ENCODE results near the gene RPS5.
"Not testable (repeated sequence)": the region's sequence is repeated elsewhere in the genome, so short reads cannot be mapped to it uniquely, and the experiment has no call there.

Gene RPS5

DNA sequence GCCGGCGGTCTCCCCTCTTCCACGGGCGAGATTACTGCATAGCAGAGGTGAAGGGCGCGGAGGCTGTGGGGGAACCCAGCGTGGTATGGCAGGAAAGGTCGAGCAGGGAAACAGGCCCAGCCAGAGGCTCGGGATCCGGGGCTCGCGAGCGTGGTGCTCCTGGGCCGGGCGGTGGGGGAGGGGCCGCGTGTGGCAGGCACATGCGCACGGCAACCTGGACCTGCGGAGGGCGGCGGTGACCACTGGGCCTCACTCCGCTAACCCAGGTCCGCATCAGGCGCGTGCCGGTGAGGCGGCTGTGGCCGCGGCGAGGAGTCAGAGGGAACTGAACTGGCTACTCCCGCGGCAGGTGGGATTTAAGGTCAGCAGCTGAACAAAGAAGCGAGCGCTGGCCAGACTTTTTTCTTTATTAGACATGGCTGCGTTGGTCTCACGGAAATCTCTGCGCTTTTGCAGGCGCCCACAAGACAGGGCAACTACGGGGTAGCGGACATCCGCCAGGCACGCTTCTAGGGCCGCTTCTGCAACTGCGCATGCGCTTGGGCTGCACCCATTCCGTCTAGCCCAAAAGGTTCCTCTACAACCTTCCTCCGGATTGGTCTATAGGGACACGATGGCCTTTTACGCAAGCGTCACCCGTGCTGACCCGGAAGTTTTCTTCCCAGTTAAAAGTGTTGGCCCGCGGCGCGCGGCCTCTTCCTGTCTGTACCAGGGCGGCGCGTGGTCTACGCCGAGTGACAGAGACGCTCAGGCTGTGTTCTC, at the start of gene RPS5:
RPS5 (plus strand) TSS at position 694 of the 762 bp plus-strand sequence. CDS start 869 bp downstream, outside the sequence.
- Histone ChIP-seq H3K9ac (ENCODE audit: low read depth in 1 of 2, low read length in 2 of 2) (peak within 1 kb of the TSS; percentile 71 to 95), H3K27me3 (ENCODE audit: control insufficient read depth in 1 of 2, insufficient read depth in 2 of 2, low read length in 2 of 2) (no peaks in the 10 kb centered on the region), H3K4me3 (ENCODE audit: low read depth in 1 of 2, low read length in 2 of 2) (peak within 1 kb of the TSS; percentile 90 to 96), H3K4me1 (ENCODE audit: control insufficient read depth in 1 of 2, insufficient read depth in 2 of 2, low read length in 2 of 2) (peaks cover 27 to 39% of the 10 kb centered on the region in 2 donors), H3K27ac (ENCODE audit: low read depth, low read length) (peak within 1 kb of the TSS; percentile 98), H3K9me3 (ENCODE audit: control insufficient read depth in 1 of 2, low read length in 2 of 2) (no peaks in the 10 kb centered on the region), H3K36me3 (ENCODE audit: control insufficient read depth in 1 of 2, insufficient read depth in 2 of 2, low read length in 2 of 2) (peaks cover 5 to 22% of the 10 kb centered on the region in 2 donors)

DNA sequence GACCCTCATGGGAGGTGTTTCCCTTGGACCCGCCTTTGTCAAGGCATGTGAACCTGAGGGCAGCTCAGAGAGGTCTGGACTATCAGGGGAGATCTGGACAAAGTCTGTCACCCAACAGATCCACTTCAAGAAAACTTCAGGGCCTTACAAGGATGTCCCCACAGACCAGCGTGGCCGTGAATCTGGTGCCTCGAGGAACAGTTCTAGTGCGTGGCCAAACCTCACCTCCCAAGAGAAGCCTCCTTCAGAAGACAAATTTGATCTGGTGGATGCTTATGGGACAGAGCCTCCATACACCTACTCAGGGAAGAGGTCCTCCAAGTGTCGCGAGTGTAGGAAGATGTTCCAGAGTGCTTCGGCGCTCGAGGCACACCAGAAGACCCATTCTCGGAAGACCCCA, 48.7 kb upstream of the RPS5 start:
- no peak overlapping the region for H3K4me3 ChIP-seq (ENCODE audit: low read depth in 1 of 2, low read length in 2 of 2)
- no peaks in the 10 kb centered on the region for H3K4me1 ChIP-seq (ENCODE audit: control insufficient read depth in 1 of 2, insufficient read depth in 2 of 2, low read length in 2 of 2)
- H3K27ac ChIP-seq (ENCODE audit: low read depth, low read length) = no peak overlapping the region
- H3K9me3 ChIP-seq (ENCODE audit: control insufficient read depth in 1 of 2, low read length in 2 of 2) = peaks cover 0 to 6% of the 10 kb centered on the region in 2 donors
- peaks cover 8 to 50% of the 10 kb centered on the region in 2 donors for H3K36me3 ChIP-seq (ENCODE audit: control insufficient read depth in 1 of 2, insufficient read depth in 2 of 2, low read length in 2 of 2)
- H3K9ac ChIP-seq (ENCODE audit: low read depth in 1 of 2, low read length in 2 of 2) = no peak overlapping the region
- no peaks in the 10 kb centered on the region for H3K27me3 ChIP-seq (ENCODE audit: control insufficient read depth in 1 of 2, insufficient read depth in 2 of 2, low read length in 2 of 2)

- no peak overlapping the region for H3K4me3 ChIP-seq (ENCODE audit: low read depth in 1 of 2, low read length in 2 of 2)
- H3K9ac ChIP-seq (ENCODE audit: low read depth in 1 of 2, low read length in 2 of 2) = no peak overlapping the region
- H3K4me1 ChIP-seq (ENCODE audit: control insufficient read depth in 1 of 2, insufficient read depth in 2 of 2, low read length in 2 of 2) = no peaks in the 10 kb centered on the region
- H3K9me3 ChIP-seq (ENCODE audit: control insufficient read depth in 1 of 2, low read length in 2 of 2) = peaks cover 0 to 6% of the 10 kb centered on the region in 2 donors
- H3K36me3 ChIP-seq (ENCODE audit: control insufficient read depth in 1 of 2, insufficient read depth in 2 of 2, low read length in 2 of 2) = peaks cover 8 to 50% of the 10 kb centered on the region in 2 donors
- H3K27me3 ChIP-seq (ENCODE audit: control insufficient read depth in 1 of 2, insufficient read depth in 2 of 2, low read length in 2 of 2) = no peaks in the 10 kb centered on the region
- no peak overlapping the region for H3K27ac ChIP-seq (ENCODE audit: low read depth, low read length)
Measured at GRCh38 chr19:58338825-58339558, 48.1 kb upstream of the RPS5 start.

DNA sequence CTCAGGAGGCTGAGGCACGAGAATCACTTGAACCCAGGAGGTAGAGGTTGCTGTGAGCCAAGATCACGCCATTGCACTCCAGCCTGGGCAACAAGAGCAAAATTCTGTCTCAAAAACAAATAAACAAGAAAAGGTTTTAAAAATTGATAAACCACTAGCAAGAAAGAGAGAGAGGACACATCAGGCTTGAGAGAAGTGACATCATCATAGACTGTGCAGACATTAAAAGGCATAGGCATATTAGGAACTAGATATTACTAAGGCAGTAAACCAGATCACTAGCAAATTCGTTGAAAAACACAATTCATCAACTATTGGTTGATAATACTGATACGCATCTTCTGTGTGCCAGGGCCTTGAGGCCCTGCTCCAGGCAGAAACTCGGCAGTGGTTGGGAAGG, 41.5 kb upstream of the RPS5 start:
- Histone ChIP-seq H3K27ac (ENCODE audit: low read depth, low read length) (no peak overlapping the region), H3K9me3 (ENCODE audit: control insufficient read depth in 1 of 2, low read length in 2 of 2) (no peaks in the 10 kb centered on the region), H3K4me1 (ENCODE audit: control insufficient read depth in 1 of 2, insufficient read depth in 2 of 2, low read length in 2 of 2) (no peaks in the 10 kb centered on the region), H3K36me3 (ENCODE audit: control insufficient read depth in 1 of 2, insufficient read depth in 2 of 2, low read length in 2 of 2) (peaks cover 0 to 13% of the 10 kb centered on the region in 2 donors), H3K27me3 (ENCODE audit: control insufficient read depth in 1 of 2, insufficient read depth in 2 of 2, low read length in 2 of 2) (peaks cover 0 to 3% of the 10 kb centered on the region in 2 donors), H3K4me3 (ENCODE audit: low read depth in 1 of 2, low read length in 2 of 2) (no peak overlapping the region), H3K9ac (ENCODE audit: low read depth in 1 of 2, low read length in 2 of 2) (no peak overlapping the region)

- Histone ChIP-seq H3K4me1 (ENCODE audit: control insufficient read depth in 1 of 2, insufficient read depth in 2 of 2, low read length in 2 of 2) (no peaks in the 10 kb centered on the region), H3K4me3 (ENCODE audit: low read depth in 1 of 2, low read length in 2 of 2) (peak overlapping the region; percentile 73), H3K36me3 (ENCODE audit: control insufficient read depth in 1 of 2, insufficient read depth in 2 of 2, low read length in 2 of 2) (no peaks in the 10 kb centered on the region), H3K9ac (ENCODE audit: low read depth in 1 of 2, low read length in 2 of 2) (peak overlapping the region; percentile 43 to 57), H3K9me3 (ENCODE audit: control insufficient read depth in 1 of 2, low read length in 2 of 2) (no peaks in the 10 kb centered on the region), H3K27me3 (ENCODE audit: control insufficient read depth in 1 of 2, insufficient read depth in 2 of 2, low read length in 2 of 2) (peaks cover 0 to 3% of the 10 kb centered on the region in 2 donors), H3K27ac (ENCODE audit: low read depth, low read length) (peak overlapping the region; percentile 50)
Measured at GRCh38 chr19:58346961-58347929, 39.8 kb upstream of the RPS5 start.

DNA sequence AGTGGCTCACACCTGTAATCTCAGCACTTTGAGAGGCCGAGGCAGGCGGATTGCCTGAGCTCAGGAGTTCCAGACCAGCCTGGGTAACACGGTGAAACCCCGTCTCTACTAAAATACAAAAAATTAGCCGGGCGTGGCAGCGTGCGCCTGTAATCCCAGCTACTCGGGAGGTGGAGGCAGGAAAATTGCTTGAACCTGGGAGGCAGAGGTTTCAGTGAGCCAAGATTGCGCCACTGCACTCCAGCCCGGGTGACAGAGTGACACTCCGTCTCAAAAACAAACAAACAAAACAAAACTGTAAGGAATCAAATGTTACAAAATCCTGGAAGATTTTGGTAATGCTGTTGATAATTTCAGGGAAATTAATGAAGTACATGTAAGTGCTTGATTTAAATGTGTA, 39.0 kb upstream of the RPS5 start:
- not testable (repeated sequence) for H3K4me1 ChIP-seq (ENCODE audit: control insufficient read depth in 1 of 2, insufficient read depth in 2 of 2, low read length in 2 of 2); H3K27ac ChIP-seq (ENCODE audit: low read depth, low read length); H3K27me3 ChIP-seq (ENCODE audit: control insufficient read depth in 1 of 2, insufficient read depth in 2 of 2, low read length in 2 of 2); H3K36me3 ChIP-seq (ENCODE audit: control insufficient read depth in 1 of 2, insufficient read depth in 2 of 2, low read length in 2 of 2); H3K9me3 ChIP-seq (ENCODE audit: control insufficient read depth in 1 of 2, low read length in 2 of 2)
- H3K9ac ChIP-seq (ENCODE audit: low read depth in 1 of 2, low read length in 2 of 2) = peak overlapping the region; percentile 43 to 47
- H3K4me3 ChIP-seq (ENCODE audit: low read depth in 1 of 2, low read length in 2 of 2) = peak overlapping the region; percentile 71 to 73

- no peaks in the 10 kb centered on the region for H3K9me3 ChIP-seq (ENCODE audit: control insufficient read depth in 1 of 2, low read length in 2 of 2)
- no peak overlapping the region for H3K27ac ChIP-seq (ENCODE audit: low read depth, low read length)
Measured at GRCh38 chr19:58349590-58349989, 37.5 kb upstream of the RPS5 start.

GRCh38 chr19:58350001-58350861, 36.8 kb upstream of the RPS5 start:
- no peaks in the 10 kb centered on the region for H3K36me3 ChIP-seq (ENCODE audit: control insufficient read depth in 1 of 2, insufficient read depth in 2 of 2, low read length in 2 of 2)
- H3K4me3 ChIP-seq (ENCODE audit: low read depth in 1 of 2, low read length in 2 of 2) = peak overlapping the region in 1 of 2 donors; percentile 16
- no peaks in the 10 kb centered on the region for H3K4me1 ChIP-seq (ENCODE audit: control insufficient read depth in 1 of 2, insufficient read depth in 2 of 2, low read length in 2 of 2)
- no peak overlapping the region for H3K27ac ChIP-seq (ENCODE audit: low read depth, low read length)
- H3K9ac ChIP-seq (ENCODE audit: low read depth in 1 of 2, low read length in 2 of 2) = no peak overlapping the region
- peaks cover 0 to 3% of the 10 kb centered on the region in 2 donors for H3K27me3 ChIP-seq (ENCODE audit: control insufficient read depth in 1 of 2, insufficient read depth in 2 of 2, low read length in 2 of 2)
- no peaks in the 10 kb centered on the region for H3K9me3 ChIP-seq (ENCODE audit: control insufficient read depth in 1 of 2, low read length in 2 of 2)

More at GRCh38 chr19:58349590-58349989, 37.5 kb upstream of the RPS5 start:
- Histone ChIP-seq H3K4me1 (ENCODE audit: control insufficient read depth in 1 of 2, insufficient read depth in 2 of 2, low read length in 2 of 2) (no peaks in the 10 kb centered on the region), H3K36me3 (ENCODE audit: control insufficient read depth in 1 of 2, insufficient read depth in 2 of 2, low read length in 2 of 2) (no peaks in the 10 kb centered on the region), H3K27me3 (ENCODE audit: control insufficient read depth in 1 of 2, insufficient read depth in 2 of 2, low read length in 2 of 2) (peaks cover 0 to 3% of the 10 kb centered on the region in 2 donors), H3K9ac (ENCODE audit: low read depth in 1 of 2, low read length in 2 of 2) (no peak overlapping the region), H3K4me3 (ENCODE audit: low read depth in 1 of 2, low read length in 2 of 2) (no peak overlapping the region)

DNA sequence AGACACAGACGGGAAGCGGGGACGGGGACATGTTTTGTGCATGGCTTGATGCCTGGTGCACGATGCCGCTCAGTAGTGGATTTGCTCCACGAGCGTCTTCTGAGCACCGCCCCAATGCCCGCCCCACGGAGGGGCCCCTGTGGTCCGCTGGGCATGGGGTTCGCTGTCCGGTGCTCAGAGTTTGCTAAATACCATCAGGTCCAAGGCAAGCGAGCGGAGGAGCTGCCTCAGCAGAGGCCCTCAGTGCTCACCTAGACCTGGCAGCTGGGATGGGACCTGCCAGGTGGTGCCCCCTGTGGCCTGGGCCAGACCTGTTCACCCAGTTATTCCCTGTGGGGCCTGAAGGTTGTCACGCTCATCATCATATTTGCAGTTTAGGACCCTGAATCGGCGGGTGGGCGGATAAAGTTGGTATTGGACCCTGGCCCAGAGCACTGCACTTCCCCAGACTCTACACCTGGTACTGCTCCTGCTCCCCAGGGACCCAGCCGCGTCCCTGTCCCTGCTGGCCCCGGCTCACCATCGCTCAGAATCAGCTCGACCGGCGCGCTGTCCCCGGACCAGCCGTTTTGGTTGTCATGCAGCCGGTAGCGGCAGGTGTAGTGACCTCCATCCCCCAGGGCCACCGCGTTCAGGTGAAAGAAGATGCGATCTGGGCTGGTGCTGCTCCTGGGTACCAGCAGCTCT, 36.1 kb upstream of the RPS5 start:
- Histone ChIP-seq H3K36me3 (ENCODE audit: control insufficient read depth in 1 of 2, insufficient read depth in 2 of 2, low read length in 2 of 2) (no peaks in the 10 kb centered on the region), H3K4me1 (ENCODE audit: control insufficient read depth in 1 of 2, insufficient read depth in 2 of 2, low read length in 2 of 2) (no peaks in the 10 kb centered on the region), H3K27me3 (ENCODE audit: control insufficient read depth in 1 of 2, insufficient read depth in 2 of 2, low read length in 2 of 2) (peaks cover 0 to 3% of the 10 kb centered on the region in 2 donors), H3K27ac (ENCODE audit: low read depth, low read length) (no peak overlapping the region), H3K9ac (ENCODE audit: low read depth in 1 of 2, low read length in 2 of 2) (no peak overlapping the region), H3K4me3 (ENCODE audit: low read depth in 1 of 2, low read length in 2 of 2) (no peak overlapping the region), H3K9me3 (ENCODE audit: control insufficient read depth in 1 of 2, low read length in 2 of 2) (no peaks in the 10 kb centered on the region)

All from duodenal mucosa (tissue), 2 donors.